HG03066 (cell line): ENCODE data around the gene CALHM5.

Experiments
- ATAC-seq: cut with Tn5 transposase; IDR thresholded peaks from one replicate; pipeline ENCODE4 v1.9.1; 2021; ENCODE audit warnings: low read depth; ENCODE audit not compliant: unreplicated experiment

Gene CALHM5

DNA sequence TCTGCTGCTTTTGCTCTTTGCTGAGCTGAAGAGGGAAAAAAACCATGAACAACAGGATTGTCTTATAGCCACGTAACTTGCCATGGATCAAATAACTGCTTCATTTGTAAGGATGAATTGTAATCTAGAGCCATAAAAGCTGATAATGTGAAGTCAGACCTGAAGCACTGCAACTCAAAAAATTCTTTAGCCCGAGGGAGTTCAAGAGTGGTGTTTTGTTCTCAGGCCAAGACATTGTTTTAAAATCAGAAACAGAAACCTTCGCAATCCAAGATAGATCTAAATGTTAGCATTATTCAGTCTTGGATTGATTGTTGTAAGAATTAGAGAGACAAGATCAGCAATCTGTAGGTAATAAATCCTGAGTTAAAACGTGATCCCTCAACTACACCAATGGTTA is 34.2 kb downstream of the CALHM5 start, which contains the start of gene TRAPPC3L:
Gene TRAPPC3L, minus strand, starts transcription at position 34 of the 400 bp plus-strand sequence. CDS start 170 bp downstream, outside the sequence.
- no peak for ATAC-seq

- ATAC-seq = no peak
Observed at GRCh38 chr6:116547358-116547757, 35.9 kb downstream of the CALHM5 start.

- no peak for ATAC-seq
Observed at GRCh38 chr6:116550796-116551195, 39.4 kb downstream of the CALHM5 start.

DNA sequence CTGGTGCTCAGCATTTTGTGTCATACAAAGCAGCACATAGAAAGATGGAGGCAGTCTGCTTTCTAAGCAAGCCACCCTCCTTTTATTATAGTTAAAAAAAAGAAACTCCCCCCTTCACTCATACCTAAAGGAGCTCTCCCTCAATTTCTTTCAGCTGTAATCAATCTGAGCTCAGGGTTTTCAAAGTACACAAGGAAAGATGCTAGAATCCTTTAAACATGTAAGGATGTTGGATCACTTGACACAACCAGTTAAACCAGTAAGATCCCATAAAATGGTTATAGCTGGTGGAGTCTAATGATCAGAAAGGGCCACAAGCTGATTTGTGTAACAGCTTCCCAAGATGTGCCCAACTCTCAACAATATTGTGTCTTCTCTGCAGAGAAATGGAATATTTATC is 42.0 kb downstream of the CALHM5 start, which contains the start of gene CALHM4:
Gene CALHM4, plus strand, starts transcription at position 301 of the 400 bp plus-strand sequence. Its CDS starts 43 bp downstream, at position 344.
- ATAC-seq = no peak

DNA sequence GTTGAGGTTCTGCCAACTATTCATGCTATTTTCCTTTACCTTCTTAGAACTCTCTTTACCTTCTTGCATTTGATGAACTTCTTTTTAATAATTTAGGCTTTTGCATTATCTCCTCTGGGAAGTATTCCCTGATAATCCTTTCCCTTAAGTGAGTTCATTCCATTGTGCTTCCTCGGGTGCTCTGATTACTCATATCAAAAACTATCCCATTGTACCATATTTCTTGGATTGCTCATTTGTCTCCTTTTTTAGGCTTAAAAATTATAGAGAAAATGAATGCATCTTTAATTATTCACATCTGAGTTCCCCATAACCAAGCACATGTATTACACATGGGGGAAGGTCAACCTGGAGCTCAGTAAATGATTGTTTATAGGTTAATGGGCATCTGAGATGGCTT is 44.6 kb downstream of the CALHM5 start:
- ATAC-seq = no peak

DNA sequence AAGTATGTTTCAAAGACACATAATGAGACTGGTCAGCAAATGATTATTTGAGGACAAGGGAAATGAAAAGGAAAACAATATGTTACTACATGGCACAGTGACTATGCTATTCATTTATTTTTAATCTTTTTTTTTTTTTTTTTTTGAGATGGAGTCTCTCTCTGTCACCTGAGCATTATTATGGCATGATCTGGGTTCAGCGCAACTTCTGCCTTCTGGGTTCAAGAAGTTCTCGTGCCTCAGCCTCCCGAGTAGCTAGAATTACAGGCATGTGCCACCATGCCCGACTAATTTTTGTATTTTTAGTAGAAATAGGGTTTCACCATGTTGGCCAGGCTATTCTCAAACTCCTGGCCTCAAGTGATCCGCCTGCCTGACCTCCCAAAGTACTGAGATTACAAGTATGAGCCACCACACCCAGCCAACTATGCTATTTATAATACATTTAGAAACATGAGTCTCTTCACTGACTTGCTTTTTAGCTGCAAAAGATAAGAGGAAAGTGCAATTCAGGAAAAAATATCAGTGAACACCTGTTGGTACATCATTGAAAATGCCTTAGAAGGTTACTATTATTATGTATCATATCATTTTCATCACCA is 45.5 kb downstream of the CALHM5 start:
- ATAC-seq = no peak

GRCh38 chr6:116557893-116558292 is 46.5 kb downstream of the CALHM5 start:
- ATAC-seq = no peak

DNA sequence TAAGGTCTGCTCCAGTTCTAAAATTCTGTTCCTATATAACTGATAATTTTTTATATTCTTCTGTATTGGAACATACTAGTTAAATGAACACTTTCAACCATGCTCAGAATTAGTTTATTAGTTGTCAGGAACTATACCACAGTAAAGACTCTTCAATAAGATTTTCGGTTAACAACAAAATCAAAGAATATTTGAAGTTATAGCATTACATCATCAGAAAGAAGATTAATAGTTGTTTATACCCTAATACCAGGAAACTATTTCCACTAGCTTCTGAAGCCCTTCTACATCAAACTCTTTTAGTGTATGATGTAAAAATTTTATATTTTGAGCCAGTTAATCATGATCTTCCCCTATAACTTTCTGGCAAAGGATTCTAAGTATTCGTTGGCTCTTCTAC is 48.7 kb downstream of the CALHM5 start:
- ATAC-seq = no peak

- ATAC-seq = peak; percentile 59
Observed at GRCh38 chr6:116561377-116562018, 50.1 kb downstream of the CALHM5 start.

DNA sequence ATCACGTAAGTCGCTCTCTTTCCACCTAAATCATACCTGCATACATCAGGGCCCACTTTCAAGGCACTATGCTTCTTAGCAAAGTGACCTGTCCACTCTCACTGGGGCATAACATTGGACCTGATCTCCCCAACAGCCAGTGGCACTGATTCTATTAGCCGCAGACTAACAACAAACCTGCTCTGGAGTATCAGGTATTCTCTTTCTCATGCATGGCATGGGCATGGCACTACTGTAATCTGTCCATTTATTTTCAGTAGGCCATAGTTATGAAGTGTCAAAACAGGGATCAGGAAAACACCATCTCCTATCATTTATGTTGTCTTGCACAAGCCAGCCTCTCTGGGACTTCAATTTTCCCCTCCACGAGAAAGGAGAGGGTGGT is 50.6 kb downstream of the CALHM5 start:
- no peak for ATAC-seq

- no peak for ATAC-seq
Observed at GRCh38 chr6:116562614-116563013, 51.2 kb downstream of the CALHM5 start.

DNA sequence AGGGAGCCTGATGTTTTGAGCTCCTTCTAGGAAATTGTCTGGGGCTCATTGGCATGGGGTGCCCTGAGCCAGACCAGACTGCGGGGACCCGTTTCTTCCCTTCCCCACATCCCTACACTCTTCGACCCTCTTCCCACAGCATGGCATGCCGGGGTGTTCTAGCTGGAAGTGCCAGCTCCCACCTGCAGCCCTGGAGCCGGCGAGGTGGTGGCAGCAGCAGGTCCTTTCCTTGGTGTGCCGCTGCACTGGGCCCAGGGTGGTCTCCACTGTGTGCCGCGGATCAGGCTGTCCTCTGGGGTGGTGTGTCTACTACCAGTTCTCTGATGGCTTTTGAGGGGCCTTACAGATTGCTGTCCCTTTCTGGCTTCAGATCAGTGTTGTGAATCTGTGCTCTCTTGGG is 52.4 kb downstream of the CALHM5 start:
- no peak for ATAC-seq

DNA sequence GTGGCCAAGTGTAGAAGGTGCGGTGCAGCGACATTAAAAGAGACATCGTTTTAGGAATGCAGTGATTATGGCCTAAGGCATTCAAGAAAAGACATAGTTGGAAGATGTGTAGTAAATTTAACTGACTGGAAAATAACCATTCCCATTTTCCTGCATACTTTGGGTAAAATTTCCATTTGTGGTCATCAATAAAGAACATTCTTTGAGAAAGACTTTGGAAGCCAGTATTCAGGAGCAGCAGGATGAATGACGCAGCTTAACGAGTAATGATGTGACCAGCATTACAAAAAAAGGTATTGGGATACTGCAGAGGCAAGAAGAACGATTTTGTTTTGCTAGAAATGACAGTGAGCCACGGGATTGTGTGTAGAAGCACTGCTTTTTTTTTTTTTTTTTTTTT is 52.9 kb downstream of the CALHM5 start:
- no peak for ATAC-seq

DNA sequence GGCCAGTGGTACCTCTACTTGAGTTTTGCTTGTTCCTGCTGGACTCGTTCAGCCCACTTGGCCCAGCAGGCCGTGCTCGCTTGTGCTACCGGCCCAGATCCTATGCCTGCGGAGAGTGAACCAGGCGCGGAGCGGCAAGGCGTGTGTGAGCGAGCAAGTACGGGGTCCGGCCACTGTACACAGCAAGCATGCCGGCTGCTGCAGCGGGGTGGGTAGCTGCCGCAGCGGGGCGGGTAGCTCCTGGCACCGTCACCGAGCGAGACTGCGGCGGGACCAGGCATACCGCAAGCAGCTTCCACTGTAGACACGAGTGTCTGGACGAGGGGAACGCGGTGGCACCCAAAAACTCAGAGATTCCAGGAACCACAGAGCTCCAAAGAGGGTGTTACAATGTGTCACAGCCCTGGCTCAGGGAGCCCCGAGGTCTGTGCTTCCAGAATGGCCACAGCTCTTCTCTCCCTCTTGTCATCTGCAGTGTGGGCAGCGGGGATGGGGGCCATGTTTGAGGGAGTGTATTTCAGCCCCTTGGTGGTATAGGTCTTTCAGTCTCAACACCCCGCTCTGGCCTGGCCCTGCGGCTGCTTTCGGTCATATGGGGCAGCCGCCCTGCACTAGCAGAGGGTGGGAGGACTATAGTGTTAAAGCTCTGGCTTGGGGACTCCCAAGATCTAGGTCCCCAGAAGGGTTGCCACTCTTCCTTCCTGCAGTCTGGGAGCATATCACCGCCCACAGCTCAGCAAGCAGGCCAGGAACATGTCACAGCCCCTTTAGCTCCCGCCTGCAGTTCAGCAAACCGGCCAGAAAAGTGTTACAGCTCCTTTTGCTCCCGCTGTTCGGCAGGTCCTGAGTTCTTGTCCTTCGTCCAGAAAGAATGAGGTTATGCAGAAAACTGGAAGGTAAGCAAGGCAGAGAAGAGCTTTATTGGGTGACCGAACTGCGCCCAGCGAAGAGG is 53.8 kb downstream of the CALHM5 start:
- ATAC-seq = no peak

DNA sequence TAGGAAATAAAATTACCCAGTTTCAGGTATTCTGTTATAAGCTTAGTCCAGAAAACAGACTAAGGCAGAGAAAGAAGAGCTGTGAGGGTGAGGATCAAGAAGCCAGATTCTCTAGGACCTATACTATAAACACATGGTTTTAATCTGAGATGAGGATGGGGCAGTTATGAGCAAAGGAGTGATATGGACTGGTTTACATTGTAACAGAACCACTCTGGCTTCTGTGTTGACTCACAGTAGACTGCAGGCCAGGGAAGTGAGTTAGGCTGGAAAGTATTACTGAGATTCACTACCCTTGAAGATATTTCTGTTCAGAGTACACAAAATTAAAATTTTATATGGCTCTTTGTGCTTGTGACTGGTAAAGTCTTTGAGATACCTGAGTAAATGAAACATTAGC is 56.7 kb downstream of the CALHM5 start:
- ATAC-seq = no peak

DNA sequence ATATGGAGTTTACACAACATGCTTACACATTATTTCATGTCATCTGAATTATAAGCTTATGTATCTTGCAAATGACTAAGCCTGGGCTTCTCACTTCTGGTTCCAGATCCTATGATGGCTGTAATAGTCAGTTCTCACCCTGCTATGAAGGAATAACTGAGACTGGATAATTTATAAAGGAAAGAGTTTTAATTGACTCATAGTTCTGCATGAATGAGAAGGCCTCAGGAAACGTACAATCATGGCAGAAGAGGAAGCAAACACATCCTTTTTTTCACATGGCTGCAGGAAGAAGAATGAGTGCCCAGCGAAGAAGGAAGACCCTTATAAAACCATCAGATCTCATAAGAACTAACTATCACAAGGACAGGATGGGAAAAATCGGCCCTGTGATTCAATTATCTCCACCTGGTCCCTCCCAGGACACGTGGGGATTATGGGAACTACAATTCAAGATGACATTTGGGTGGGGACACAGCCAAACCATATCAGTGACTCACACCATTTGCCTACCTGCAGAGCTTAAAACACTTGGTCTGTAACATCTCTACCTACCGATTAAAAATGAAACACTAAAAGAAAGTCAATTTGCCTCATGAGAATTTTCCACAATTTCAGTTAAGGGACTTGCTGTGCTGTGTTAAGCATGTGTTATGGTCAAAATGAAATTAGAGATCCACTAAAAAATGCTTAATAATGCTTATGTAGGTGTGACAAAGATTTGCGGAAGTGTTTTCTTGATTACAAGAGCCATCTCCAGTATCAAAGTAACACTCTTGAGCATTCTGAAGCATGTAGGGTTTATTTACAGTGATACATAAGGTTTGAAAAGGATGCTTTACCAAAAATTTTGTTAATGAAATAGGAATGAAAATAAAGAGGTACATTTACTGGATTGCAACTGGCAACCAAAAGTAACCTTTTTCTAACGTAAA is 57.6 kb downstream of the CALHM5 start:
- ATAC-seq = no peak

DNA sequence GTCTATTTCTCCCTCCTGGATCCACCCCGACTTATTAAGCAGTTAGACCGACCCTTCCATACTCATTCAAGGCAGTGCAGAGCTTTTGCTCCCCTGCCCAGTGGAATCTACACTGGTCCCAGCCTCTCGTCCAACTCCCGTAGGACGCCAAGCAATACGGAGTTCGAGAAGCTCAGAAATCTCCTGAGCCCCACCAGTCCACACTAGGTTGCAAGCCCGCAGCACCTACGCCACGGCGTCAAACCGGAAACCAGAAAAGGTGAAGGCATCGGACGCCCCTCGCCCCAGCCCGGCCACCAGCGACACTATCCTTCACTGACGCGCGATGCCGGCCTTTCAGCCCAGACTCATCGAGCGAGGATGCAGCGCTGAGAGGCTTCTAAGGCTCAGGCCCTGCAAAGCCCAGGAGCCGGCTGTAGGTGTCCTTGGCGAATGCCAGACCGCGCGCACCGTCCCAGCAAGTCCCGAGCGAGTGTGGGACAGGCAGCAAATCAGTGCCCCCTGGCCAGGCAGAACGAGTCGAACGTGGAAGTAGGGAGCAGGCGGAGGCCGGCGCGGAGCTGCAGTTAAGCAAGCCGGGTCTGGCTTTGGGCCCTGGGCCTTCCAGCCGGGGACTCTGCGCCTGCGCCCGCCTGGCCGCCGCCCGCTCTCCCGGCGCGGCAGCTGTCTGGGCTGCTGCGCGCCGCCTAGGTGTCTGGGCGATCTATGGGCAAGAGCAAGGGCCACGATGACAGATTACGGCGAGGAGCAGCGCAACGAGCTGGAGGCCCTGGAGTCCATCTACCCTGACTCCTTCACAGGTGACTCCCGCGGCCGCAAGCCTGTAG is 59.6 kb downstream of the CALHM5 start, which contains the start of gene RWDD1:
Gene RWDD1, plus strand, starts transcription at position 649 of the 827 bp plus-strand sequence. Its CDS starts 79 bp downstream, at position 728.
- peak; percentile 90 for ATAC-seq

DNA sequence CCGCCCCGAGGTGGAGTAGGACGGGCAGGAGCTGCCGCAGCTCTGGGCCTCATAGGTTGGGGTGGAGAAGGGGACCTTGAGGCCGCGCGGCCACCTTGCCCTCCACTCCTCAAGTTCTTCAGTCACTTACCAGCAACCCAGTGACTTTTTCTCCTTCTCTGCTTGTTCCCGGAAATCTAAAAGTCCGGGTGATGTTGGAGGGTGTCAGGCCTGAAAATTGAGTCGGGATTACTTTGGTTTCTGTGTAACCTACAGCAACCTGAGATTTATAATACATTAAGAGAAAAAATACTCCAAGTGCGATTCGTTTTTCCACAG is 60.2 kb downstream of the CALHM5 start:
- ATAC-seq = no peak

DNA sequence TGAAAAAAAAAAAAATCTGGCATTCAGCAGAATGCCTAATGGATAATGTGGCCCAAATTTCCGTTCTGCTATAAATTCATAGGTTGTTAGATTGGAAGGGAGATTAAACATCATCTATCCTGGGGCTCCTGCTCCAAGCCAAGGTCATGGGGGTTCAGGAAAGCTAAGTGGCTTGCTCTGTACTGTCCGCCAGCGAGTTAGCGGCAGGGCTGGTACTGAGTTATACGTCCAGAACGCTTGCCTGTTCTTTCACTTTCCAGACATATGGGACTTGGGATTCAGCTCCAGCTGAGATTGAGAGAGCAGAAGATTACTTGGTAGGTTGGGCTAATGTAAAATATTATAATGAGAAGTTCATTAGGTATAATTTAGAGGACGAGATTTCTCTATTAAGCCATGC is 60.7 kb downstream of the CALHM5 start:
- peak; percentile 13 for ATAC-seq
